Activated CD4-positive, CD25-positive, alpha-beta regulatory T cell (primary cell): ENCODE measurements around the gene PLXNA4.

Experiments
- DNase-seq, 4 experiments: peaks; one replicate each; lab custom pipeline; 2025; lab: John Stamatoyannopoulos, UW

Gene PLXNA4

GRCh38 chr7:132142006-132142405 is 434.3 kb downstream of the PLXNA4 start:
- no peak for DNase-seq

- DNase-seq: no peak
Observed at GRCh38 chr7:132141109-132141508, 435.2 kb downstream of the PLXNA4 start.

DNA sequence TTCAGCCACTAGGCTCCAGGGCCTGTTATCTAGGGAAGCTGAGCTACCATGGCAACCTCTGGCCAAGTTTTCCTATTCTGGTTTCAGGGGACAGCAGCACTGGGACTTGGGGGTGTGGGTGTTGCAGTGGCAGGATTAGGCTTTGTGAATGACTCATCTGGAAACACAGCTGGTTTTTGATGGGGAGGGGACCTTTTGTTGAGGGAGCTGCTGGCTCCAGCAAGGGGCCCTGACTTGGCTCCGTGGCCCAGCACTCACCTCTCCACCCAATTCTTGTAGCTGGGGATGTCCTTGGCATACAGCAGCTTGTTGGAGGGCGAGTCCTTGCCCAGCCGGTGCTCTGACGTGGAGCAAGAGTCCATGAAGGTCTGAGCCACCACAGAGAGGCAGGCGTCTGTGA is 435.9 kb downstream of the PLXNA4 start:
- no peak for DNase-seq

DNA sequence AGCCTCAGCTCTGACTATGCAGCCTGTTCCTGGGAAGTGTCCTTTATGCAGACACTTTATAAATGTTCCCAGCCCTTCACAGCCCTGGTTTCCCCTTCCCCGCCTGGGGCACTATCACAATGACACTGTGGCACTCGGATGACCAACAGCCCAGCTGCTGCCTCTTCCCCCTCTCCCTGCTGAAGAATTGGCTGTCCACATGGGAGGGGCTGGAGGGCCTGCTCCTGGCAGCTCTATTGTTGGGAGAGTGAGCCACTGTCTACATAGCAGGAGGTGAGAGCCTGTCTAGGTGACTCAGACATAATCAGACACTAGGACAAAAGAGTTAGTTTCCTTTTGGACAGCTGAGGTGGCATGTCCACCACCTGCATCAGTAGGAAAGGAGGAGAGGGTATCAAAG is 437.5 kb downstream of the PLXNA4 start:
- no peak for DNase-seq

GRCh38 chr7:132137681-132138080 is 438.6 kb downstream of the PLXNA4 start:
- no peak for DNase-seq

- DNase-seq: no peak
Observed at GRCh38 chr7:132135746-132136385, 440.4 kb downstream of the PLXNA4 start.

DNA sequence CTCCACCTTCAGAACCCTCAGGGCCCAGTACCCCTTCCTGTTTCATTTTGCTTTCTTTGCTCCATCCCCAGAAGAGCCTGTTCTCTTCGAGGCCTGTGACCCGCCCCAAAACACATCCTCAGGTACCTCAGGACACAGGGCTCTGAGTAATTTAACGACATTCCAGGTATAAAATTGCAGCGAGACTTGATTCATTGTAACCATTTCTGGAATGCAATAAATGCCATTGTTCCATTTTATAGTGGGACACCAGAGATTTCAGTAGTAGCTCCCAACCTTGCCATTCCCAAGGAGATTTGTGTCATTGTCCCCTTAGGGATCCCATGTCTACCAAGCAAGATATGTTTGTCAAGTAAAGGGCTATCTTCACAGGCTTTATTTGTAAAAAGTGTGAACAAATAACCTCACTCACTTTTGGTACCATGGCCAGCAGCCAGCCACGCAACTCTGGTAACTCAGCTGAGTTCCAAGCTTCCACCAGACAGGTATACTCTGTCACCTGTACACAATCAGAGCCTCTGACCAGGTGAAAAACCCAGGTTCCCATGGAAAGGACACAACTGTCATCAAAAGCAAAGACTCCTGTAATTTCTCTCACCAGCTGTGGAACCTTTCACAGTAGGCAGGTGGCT is 441.3 kb downstream of the PLXNA4 start:
- no peak for DNase-seq

DNA sequence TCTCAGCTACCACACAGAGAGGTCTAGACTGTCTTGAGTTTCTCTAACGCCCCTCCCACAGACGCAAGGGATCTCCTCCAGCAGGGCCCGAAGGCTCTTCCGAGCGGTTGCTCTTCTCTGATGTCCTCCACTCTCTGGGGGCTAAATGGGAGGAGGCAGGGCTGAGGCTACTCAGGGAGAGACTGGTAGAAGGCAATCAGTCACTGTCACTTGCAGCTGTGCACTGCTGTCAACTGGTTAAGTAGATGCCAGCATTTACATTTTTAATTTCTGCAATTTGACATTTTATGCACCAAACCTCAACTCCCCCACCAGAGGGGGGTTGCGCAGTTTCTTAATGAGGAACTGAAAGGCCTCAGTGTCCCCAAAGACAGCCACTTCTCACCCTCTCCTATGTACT is 442.8 kb downstream of the PLXNA4 start:
- DNase-seq: no peak

GRCh38 chr7:132131196-132131595 is 445.1 kb downstream of the PLXNA4 start:
- DNase-seq: no peak

GRCh38 chr7:132130497-132130896 is 445.8 kb downstream of the PLXNA4 start:
- DNase-seq: no peak

DNA sequence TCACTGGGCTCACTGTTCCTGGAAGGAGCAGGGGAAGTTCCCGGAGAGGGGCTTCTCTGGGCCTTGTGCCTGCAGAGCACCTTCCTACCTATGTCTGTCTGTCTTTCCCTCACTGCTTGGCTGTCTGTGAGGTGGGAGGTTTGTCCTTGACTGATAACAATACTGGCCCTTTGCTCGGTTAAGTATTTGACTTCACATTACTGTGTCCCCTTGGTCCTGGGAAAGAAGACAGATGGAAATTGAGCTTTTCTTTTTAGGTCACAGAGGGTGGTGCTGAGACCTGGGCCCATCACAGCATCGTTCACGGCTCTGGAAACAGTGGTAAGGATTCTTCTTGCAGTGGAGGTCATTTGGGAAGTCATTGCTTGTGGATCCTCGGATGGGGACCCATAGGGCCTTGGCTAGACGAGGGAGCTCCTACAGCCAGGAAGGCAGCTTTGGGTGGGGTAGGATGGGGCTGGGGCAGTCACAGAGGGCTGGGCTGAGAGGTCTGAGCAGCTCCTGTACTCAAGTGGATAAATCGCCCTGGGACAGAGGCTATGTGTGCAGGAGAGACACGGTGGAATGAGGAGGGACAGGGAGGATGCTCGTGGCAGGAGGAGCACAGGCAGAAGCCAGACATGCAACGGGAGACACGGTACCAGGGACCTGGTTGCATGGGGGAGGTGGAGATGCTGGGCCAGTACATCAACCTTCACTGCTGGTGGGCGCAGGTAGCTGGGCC is 450.2 kb downstream of the PLXNA4 start:
- DNase-seq: no peak

- DNase-seq: no peak
Observed at GRCh38 chr7:132125096-132125495, 451.2 kb downstream of the PLXNA4 start.

- no peak for DNase-seq
Observed at GRCh38 chr7:132124575-132124974, 451.7 kb downstream of the PLXNA4 start.

GRCh38 chr7:132123773-132124172 is 452.5 kb downstream of the PLXNA4 start:
- DNase-seq: no peak

GRCh38 chr7:132122901-132123300 is 453.4 kb downstream of the PLXNA4 start:
- DNase-seq: no peak

DNA sequence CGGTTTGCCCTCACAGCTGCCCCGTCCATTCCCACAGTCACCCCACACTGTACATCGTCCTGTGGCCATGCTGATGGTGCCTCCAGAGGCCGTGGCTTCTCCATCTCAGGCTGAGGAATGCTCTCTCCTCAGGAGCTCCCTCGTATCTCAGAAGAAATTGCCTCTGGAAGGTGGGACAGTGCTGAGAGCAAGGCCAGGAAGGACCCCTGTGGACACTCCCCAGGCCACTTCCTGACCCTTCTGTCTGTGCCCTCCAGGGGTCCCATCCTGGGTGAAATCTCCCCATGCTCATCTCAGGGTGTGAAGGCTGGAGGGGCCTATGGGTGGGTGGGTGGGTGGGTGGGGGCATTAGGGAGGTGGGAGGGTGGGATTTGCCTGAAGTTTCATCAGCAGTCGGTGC is 454.3 kb downstream of the PLXNA4 start:
- no peak for DNase-seq

DNA sequence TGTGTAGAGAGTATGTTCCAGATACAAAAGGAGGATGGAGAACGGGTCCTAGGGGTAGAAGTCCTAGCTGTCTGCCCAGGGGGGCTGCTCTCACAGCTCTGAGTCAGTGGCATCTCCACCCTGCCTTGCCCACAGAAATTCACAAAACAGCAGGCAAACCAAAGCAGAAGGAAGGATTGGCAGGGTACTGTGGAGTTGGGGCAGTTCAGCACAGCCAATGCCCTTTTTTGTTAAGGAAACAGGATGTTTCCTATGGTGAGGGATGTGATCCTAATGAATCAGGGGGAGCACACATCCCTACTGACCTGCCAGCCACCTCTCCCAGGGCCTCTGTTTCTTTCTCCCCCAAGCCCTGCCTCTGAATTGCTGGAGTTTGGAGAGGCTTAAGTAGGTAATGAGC is 457.6 kb downstream of the PLXNA4 start:
- DNase-seq: no peak

- DNase-seq: no peak
Observed at GRCh38 chr7:132117636-132118035, 458.6 kb downstream of the PLXNA4 start.

DNA sequence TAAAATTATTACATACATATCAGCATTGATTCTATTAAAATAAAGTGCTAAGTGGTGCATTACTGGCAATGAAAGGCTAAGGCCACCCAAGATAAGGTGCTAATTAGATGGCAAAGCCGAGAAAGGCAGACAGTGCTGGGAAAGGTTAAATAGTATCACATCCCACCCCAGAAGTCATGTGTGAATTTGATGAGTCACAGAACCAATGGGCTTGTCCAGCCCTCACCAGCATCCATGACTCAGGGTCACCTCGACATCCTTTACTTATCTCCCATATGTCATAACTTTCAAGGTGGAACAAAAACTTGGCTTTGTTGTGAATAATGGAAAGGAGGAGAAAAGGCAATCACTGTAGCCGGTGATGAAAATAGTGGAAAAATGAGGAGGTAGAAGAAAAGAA is 459.1 kb downstream of the PLXNA4 start:
- no peak for DNase-seq

DNA sequence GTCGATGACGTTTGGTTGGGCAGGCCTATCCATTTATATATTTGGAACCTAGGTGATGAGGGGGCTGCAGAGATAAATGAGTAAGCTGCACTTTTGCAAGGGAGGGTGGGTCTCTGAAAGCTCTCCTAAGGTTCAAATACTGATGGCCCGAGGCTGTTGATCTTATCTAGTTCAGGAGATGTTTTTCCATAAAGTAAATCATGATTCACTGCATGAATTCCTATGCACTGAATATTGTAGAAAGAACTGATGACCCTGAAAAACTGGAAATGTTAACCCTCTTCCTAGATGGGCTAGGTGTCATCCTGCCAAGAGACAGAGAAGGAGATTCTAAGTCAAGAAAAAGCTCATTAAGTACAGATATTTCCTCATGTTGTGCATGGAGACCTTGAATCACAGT is 459.9 kb downstream of the PLXNA4 start:
- no peak for DNase-seq

- no peak for DNase-seq
Observed at GRCh38 chr7:132115758-132116157, 460.5 kb downstream of the PLXNA4 start.

DNA sequence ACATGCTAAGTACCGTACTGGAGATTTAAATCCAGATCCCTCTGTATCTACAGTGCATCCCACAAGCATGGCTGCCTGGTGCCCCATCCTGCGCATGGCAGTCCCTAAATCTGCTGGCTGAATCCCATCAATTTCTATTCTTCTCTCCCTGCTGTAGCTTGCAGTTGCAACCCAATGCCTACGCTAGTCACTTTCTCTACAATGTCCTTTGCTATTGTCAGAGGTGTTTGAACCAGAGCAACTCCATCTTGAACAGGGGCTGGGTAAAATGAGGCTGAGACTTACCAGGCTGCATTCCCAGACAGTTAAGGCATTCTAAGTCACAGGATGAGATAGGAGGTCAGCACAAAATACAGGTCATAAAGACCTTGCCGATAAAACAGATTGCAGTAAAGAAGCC is 461.2 kb downstream of the PLXNA4 start:
- no peak for DNase-seq

DNA sequence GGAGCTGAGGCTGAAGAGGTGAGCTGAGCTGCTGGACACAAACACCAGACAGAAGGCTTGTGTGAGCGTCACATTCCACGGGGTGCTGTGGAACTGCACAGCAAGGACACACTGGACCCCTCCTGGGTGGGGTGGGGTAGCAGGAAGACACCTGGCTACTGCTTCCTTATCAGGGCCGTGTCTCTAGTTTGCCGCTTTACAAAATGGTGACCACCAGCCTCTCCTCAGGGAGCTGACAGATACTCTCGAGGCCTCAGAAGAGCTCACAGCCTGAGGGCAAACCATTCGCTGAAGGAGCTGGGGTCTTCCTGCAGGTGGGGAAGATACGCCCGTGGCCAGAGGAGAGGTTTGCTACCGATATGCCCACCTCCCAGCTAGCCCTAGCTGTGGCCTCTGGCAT is 461.9 kb downstream of the PLXNA4 start:
- no peak for DNase-seq
